GM12892 (cell line): ENCODE measurements around the gene TMEM8B.

Experiments
- POLR2A ChIP-seq: IDR thresholded peaks from 2 replicates; pipeline ENCODE4 v1.6.1; 2011; ENCODE audit warnings: low read depth, low read length, control low read depth
- POLR2AphosphoS5 ChIP-seq: IDR thresholded peaks from 2 replicates; pipeline ENCODE4 v1.6.1; 2011; ENCODE audit warnings: low read depth, low read length, control low read depth

DNA sequence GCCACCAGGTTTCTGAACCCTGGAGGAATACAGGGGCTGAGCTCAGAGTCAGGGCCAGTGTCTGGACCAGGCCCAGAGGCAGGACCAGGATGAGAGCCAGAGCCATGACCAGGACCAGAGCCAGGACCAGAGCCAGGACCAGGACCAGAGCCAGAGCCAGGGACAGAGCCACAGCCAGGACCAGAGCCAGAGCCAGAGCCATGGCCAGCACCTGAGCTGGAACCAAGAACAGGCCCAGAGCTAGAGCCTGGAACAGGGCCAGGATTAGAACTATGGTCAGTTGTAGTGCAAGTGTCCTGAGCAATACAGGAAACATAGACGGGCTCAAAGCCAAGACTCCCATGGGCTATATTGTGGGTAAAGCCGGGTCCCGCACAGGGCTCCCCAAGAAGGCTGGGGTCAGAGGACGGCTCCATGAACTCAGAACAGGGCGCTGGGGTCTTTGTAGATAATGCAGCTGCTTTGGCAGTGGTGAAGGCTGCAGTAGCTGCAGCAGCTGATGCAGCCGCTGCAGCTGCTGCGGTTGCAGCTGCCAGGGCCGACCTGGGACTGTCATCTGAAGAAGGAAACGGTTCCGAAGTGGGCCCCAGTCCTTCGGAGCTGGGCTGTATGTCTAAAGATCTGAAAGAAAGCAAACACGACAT, 17.5 kb upstream of the TMEM8B start:
- TF ChIP-seq POLR2A (no peak), POLR2AphosphoS5 (no peak)
